Panc1 (cell line): ENCODE data around the gene DNAJA1. TPM values are rescaled to one million over a fixed set of nuclear protein-coding genes. Genes with fewer than 3 reads are reported as not detected.

Experiments
- ATAC-seq: fragments of 200-7000 bp; cut with Tn5 transposase; 2 replicates; pipeline ENCODE4 v1.9.1; 2020; ENCODE audit warnings: mild to moderate bottlenecking, moderate library complexity
- Bru-seq: library from RNA; stranded (reverse); fragments of 400-500 nt; gene quantifications from one replicate; lab custom pipeline; 2021; lab: Mats Ljungman, UMichigan
- BruChase-seq, 2 experiments: library from RNA; stranded (reverse); fragments of 400-500 nt; gene quantifications; one replicate each; lab custom pipeline; 2021; lab: Mats Ljungman, UMichigan
- BruUV-seq: library from RNA; stranded (reverse); fragments of 400-500 nt; replicated peaks from 2 replicates; lab custom pipeline; 2021; lab: Mats Ljungman, UMichigan
- CTCF ChIA-PET: fragments of 300-600 bp; sonication (Branson Sonifier 250); formaldehyde crosslinking; loops from one replicate; lab custom pipeline; 2022; ENCODE audit warnings: antibody characterized with exemption; lab: Charles Lee
- POLR2A ChIA-PET: fragments of 300-600 bp; sonication (Branson Sonifier 250); formaldehyde crosslinking; loops from one replicate; lab custom pipeline; 2022; ENCODE audit warnings: antibody characterized with exemption; lab: Charles Lee
- DNase-seq: peaks from one replicate; pipeline ENCODE4 v3.0.0-alpha.2; 2010; ENCODE audit warnings: low read depth, low spot score
- H3K27ac ChIP-seq: 2 replicates; pipeline ENCODE4 v1.5.1; 2011; ENCODE audit warnings: mild to moderate bottlenecking, low read length, inconsistent platforms
- H3K27me3 ChIP-seq: fragments of 200-500 bp; sonication (Bioruptor generic); 2 replicates; pipeline ENCODE4 v1.6.0; 2014; ENCODE audit warnings: low read length, inconsistent platforms; ENCODE audit not compliant: control insufficient read depth, insufficient read depth
- H3K36me3 ChIP-seq: fragments of 200-500 bp; sonication (Bioruptor generic); 2 replicates; pipeline ENCODE4 v1.5.1; 2014; ENCODE audit warnings: inconsistent platforms, mild to moderate bottlenecking, low read length, moderate library complexity; ENCODE audit not compliant: control insufficient read depth, insufficient read depth
- H3K4me1 ChIP-seq: 2 replicates; pipeline ENCODE4 v1.5.1; 2011; ENCODE audit warnings: inconsistent platforms, mild to moderate bottlenecking, low read length, moderate library complexity; ENCODE audit not compliant: control insufficient read depth, insufficient read depth
- H3K4me3 ChIP-seq, 2 experiments: 2 replicates each; pipeline ENCODE4 v1.5.1; 2011 to 2012; ENCODE audit warnings: low read depth in 2 of 2, low read length in 2 of 2, mild to moderate bottlenecking in 2 of 2, inconsistent platforms in 1 of 2, moderate library complexity in 1 of 2
- H3K9me3 ChIP-seq: fragments of 200-500 bp; sonication (Bioruptor generic); 2 replicates; pipeline ENCODE4 v1.5.1; 2014; ENCODE audit warnings: low read depth, mild to moderate bottlenecking, inconsistent platforms, low read length, moderate library complexity; ENCODE audit not compliant: control insufficient read depth, insufficient read depth
- POLR2AphosphoS5 ChIP-seq: IDR thresholded peaks from 2 replicates; pipeline ENCODE4 v1.6.1; 2012; ENCODE audit warnings: mild to moderate bottlenecking, low read depth, low read length, moderate library complexity
- SIN3A ChIP-seq: IDR thresholded peaks from 2 replicates; pipeline ENCODE4 v1.6.1; 2012; ENCODE audit warnings: low read depth, mild to moderate bottlenecking, low read length, moderate library complexity, borderline replicate concordance; ENCODE audit not compliant: insufficient read depth
- TCF7L2 ChIP-seq: IDR thresholded peaks from 2 replicates; pipeline ENCODE4 v1.6.1; 2011; ENCODE audit warnings: mild to moderate bottlenecking, low read depth, low read length, inconsistent platforms
- in situ Hi-C: cut with HindIII; loops from 2 replicates; pipeline ENCODE4 v1.10.0; 2016; ENCODE audit warnings: low sequenced_read_pairs, low pct_unique_long_range_greater_than_20kb
- intact Hi-C: fragments of 100-400 bp; cut with micrococcal nuclease; formaldehyde crosslinking; loops from one replicate; pipeline ENCODE4 v1.10.0; 2022; ENCODE audit not compliant: unreplicated experiment
- long read RNA-seq: library from polyadenylated mRNA; unstranded; transcript quantifications from one replicate; pipeline ENCODE4 v2.0.0, GENCODE V29; 2021; ENCODE audit not compliant: unreplicated experiment
- polyA plus RNA-seq: library from polyadenylated mRNA; unstranded; fragments of >200 nt; gene quantifications from one replicate; pipeline ENCODE4 v1.2.1, GENCODE V29; 2012; ENCODE audit warnings: missing spikeins; ENCODE audit not compliant: insufficient read length
- total RNA-seq: library from RNA; stranded (reverse); gene quantifications from one replicate; pipeline ENCODE4 v1.2.1, GENCODE V29; 2021; ENCODE audit not compliant: unreplicated experiment
- TF ChIP-seq, protein P1 (sequence below): fragments of 450-650 bp; IDR thresholded peaks from 2 replicates; pipeline ENCODE4 v1.5.1; 2017; ENCODE audit warnings: mild to moderate bottlenecking
- TF ChIP-seq, protein P2 (sequence below), 2 experiments: IDR thresholded peaks; 2 replicates each; pipeline ENCODE4 v1.6.1; 2011 to 2012; ENCODE audit warnings: low read depth in 2 of 2, control low read depth in 1 of 2, low read length in 1 of 2, mild to moderate bottlenecking in 1 of 2, moderate library complexity in 1 of 2; ENCODE audit not compliant: insufficient read depth in 1 of 2

The DNAJA1 gene
- 246 TPM for total RNA-seq
- 259 TPM for polyA plus RNA-seq
- Bru-seq, nascent RNA = percentile 98 among the genes with signal in this experiment
- percentile 98 among the genes with signal in this experiment for BruChase-seq, experiment 1, labeled RNA remaining after a 2-hour chase
- percentile 99 among the genes with signal in this experiment for BruChase-seq, experiment 2, labeled RNA remaining after a 6-hour chase
- long read RNA-seq, transcript DNAJA1-201 (9 exons, 2,381 nt) = major isoform, 670 of 740 reads
- long read RNA-seq, partial matches to known transcripts = 20 of 740 reads
- long read RNA-seq, other reads (novel, unspliced or antisense) = 50 of 740 reads

DNA sequence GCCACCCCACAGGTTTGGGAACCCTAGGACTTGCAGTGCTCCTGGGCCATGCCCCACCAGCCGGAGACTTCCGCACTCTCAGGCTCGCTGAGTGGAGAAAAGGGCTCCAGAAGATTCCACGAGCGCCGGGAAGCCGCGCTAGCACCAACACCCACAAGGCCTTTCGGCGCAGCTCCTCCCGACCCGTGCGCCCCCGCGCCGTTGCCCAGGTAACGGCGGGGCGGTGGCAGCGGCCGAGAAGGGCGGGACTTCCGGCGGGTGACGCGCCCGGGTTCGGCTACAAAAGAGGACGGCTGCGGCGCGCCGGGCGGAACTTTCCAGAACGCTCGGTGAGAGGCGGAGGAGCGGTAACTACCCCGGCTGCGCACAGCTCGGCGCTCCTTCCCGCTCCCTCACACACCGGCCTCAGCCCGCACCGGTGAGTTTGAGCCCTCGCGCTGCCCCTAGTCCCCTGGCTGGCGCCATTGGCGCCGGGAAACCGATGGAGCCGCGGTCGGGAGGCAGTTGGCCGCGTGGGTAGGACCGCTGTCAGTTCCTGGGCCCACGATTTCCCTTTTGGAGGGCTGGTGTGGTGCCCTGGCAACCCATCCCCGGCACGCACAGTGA lies at the start of gene DNAJA1:
DNAJA1 (plus strand) TSS at position 308 of the 606 bp plus-strand sequence. CDS start 1,212 bp downstream, outside the sequence.
- DNase-seq (peak; percentile 41), ATAC-seq (peak; percentile 97)
- BruUV-seq = no TSS peak
- Histone ChIP-seq H3K27ac (peak within 1 kb of the TSS; percentile 93), H3K36me3 (peaks cover 32% of the 10 kb centered on the region), H3K4me1 (peaks cover 40% of the 10 kb centered on the region), H3K4me3 (peak within 1 kb of the TSS; percentile 81 to 87), H3K9me3 (no peaks in the 10 kb centered on the region), H3K27me3 (no peaks in the 10 kb centered on the region)
- intact Hi-C loops = no loop called here
- TF ChIP-seq POLR2AphosphoS5 (peak; percentile 99), SIN3A (peak; percentile 93; the same call in 1 of the 2 replicates), TCF7L2 (peak; percentile 42; the same call in 1 of the 2 replicates)
- TF ChIP-seq, protein P1, sequence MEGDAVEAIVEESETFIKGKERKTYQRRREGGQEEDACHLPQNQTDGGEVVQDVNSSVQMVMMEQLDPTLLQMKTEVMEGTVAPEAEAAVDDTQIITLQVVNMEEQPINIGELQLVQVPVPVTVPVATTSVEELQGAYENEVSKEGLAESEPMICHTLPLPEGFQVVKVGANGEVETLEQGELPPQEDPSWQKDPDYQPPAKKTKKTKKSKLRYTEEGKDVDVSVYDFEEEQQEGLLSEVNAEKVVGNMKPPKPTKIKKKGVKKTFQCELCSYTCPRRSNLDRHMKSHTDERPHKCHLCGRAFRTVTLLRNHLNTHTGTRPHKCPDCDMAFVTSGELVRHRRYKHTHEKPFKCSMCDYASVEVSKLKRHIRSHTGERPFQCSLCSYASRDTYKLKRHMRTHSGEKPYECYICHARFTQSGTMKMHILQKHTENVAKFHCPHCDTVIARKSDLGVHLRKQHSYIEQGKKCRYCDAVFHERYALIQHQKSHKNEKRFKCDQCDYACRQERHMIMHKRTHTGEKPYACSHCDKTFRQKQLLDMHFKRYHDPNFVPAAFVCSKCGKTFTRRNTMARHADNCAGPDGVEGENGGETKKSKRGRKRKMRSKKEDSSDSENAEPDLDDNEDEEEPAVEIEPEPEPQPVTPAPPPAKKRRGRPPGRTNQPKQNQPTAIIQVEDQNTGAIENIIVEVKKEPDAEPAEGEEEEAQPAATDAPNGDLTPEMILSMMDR = no peak
- TF ChIP-seq, protein P2, sequence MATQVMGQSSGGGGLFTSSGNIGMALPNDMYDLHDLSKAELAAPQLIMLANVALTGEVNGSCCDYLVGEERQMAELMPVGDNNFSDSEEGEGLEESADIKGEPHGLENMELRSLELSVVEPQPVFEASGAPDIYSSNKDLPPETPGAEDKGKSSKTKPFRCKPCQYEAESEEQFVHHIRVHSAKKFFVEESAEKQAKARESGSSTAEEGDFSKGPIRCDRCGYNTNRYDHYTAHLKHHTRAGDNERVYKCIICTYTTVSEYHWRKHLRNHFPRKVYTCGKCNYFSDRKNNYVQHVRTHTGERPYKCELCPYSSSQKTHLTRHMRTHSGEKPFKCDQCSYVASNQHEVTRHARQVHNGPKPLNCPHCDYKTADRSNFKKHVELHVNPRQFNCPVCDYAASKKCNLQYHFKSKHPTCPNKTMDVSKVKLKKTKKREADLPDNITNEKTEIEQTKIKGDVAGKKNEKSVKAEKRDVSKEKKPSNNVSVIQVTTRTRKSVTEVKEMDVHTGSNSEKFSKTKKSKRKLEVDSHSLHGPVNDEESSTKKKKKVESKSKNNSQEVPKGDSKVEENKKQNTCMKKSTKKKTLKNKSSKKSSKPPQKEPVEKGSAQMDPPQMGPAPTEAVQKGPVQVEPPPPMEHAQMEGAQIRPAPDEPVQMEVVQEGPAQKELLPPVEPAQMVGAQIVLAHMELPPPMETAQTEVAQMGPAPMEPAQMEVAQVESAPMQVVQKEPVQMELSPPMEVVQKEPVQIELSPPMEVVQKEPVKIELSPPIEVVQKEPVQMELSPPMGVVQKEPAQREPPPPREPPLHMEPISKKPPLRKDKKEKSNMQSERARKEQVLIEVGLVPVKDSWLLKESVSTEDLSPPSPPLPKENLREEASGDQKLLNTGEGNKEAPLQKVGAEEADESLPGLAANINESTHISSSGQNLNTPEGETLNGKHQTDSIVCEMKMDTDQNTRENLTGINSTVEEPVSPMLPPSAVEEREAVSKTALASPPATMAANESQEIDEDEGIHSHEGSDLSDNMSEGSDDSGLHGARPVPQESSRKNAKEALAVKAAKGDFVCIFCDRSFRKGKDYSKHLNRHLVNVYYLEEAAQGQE (IDR thresholded peaks at IDR 0.05; ENCODE audit: insufficient read depth in 1 of 2, low read depth in 2 of 2, low read length in 1 of 2) = peak in 1 of 2 experiments; percentile 23; a peak in 1 of 4 replicates
- POLR2A ChIA-PET = interaction anchor here (0.5 to 1.5 kb wide), 7 partner anchors 16 to 631 kb away, joined by 3 to 36 read pairs (median 4); partner anchors contain the start of gene APTX
- in situ Hi-C loops = no loop called here
- CTCF ChIA-PET = interaction anchor here (0.6 to 1.2 kb wide), 3 partner anchors 20 to 438 kb away, joined by 3 read pairs; no protein-coding TSS in a partner anchor

DNA sequence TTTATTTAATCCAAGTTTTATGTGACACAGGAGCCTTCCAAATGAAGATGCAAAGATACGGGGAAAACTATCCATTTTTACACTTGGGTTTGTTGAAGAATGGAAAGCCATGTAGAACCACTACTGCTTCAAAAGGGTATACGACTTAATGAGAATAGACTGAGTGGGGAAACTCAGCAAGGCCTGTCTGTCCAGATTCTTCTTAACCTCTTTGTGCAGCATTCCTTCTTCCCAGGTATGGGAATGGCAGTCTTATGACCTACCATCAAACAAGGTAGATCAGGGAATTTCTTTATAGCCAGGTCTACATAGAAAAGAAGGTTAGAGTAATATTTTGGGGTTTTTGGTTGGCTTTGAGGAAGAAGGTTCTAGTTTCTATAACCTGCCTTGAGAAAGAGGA lies 47.0 kb upstream of the DNAJA1 start:
- ChIA-PET CTCF (no interaction called here), POLR2A (no interaction called here)
- Histone ChIP-seq H3K4me1 (no peaks in the 10 kb centered on the region), H3K36me3 (peaks cover 12% of the 10 kb centered on the region), H3K27ac (no peak overlapping the region), H3K27me3 (no peaks in the 10 kb centered on the region), H3K9me3 (no peaks in the 10 kb centered on the region), H3K4me3 (no peak overlapping the region)
- ATAC-seq = no peak
- in situ Hi-C loops = no loop called here
- no peak for DNase-seq
- TF ChIP-seq, protein P2 (IDR thresholded peaks at IDR 0.05; ENCODE audit: insufficient read depth in 1 of 2, low read depth in 2 of 2, low read length in 1 of 2) = no peak
- TF ChIP-seq TCF7L2 (no peak), POLR2AphosphoS5 (no peak), SIN3A (no peak)
- TF ChIP-seq, protein P1 = no peak
- BruUV-seq = no TSS peak
- intact Hi-C loops = no loop called here
